ENCODE results near the gene ATP10B.

The ATP10B gene

DNA sequence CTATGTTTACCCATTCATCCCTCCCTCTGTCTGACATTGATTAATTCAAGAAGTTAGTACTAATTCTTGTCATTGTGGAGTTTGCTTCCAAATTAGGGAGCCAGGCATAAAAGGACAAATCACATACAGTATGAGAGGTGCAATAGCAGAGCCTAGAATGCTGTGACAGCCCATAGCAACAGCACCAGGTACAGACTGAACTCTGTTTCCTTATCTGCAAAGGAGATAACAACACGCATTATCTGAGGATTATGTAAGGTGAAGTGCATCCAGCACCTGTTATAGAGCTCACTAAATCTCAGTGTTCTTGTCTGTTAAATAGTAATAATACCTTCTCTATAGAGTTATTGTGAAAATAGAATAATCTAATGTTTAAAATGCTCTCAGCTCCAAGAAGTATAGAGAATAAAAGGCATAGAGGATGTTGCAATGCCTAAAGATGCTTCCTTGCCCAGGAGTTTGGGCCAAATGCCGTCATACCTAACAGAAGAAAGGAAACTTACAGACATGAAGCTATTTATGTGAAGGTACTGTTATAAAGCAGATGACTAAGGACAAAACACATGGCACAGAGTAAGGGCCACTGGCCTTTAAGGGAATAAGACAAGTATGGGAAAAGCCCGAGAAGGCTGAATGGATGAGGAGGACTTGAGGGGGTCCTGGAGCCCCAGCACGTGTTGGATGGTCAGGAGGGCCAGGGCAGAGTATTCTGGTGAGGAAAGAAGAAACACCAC lies 214.5 kb downstream of the ATP10B start:
- no peak for DNase-seq (ENCODE audit: low read depth in 2 of 2)

- no peak for DNase-seq (ENCODE audit: low read depth in 2 of 2)
These were observed 216.3 kb downstream of the ATP10B start for GRCh38 chr5:160635663-160636062.

DNA sequence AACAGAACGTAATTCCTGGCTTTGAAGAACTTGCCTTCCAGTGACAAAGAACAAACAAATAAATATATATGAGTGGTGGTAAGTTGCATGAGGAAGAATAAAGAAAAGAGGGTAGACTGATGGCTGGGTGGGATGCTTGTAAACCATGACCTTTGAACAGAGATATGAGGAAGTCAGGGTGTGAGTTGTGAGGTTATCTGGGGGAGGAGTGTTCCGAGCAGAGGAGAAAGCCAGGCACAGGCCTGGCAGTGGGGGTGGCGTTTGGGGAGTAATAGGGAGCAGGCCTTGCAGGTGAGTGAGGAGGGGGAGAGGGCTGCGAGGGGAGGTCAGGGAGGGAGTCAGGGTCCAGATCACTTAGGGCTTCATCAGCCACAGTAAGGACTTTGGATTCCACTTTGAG lies 217.0 kb downstream of the ATP10B start:
- no peak for DNase-seq (ENCODE audit: low read depth in 2 of 2)

DNA sequence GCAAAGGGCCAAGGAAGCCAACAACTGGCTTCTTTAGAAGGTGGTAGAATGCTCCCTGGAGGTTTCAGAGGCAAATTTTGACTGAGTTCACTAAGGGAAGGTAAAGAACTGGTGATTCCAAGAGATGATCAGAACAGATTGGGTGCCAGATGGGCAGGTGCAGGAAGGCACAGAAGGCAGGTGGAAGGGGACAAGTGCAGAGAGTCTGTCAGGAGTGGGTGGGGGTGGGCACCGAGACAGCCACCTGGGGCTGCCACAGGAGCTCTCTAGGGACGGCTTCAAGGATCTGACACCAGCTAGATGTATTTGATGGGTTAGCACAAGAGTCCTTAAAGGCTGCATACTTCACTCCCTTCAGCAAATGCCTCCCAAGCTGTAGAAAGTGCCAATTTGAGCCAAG lies 223.0 kb downstream of the ATP10B start:
- DNase-seq (ENCODE audit: low read depth in 2 of 2) = no peak

DNA sequence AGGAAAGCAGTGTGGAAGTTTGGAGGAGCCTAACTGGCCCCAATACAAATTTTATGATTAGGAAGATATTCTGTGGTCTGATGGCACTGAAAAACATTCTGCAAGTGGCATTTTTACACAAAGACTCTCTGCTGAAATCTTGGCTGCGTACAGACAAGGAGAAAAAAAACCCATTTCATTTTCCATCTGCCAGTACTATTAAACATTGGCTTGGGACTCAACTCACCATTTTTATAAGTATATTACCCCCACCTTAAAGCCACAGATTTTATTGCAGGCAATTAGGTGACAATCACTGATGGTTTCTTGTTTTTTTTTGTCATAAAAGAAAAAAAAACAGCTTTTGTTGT lies 223.4 kb downstream of the ATP10B start:
- DNase-seq (ENCODE audit: low read depth in 2 of 2) = no peak

- no peak for DNase-seq (ENCODE audit: low read depth in 2 of 2)
These were observed 223.9 kb downstream of the ATP10B start for GRCh38 chr5:160627921-160628618.

GRCh38 chr5:160626322-160626721 lies 225.7 kb downstream of the ATP10B start:
- DNase-seq (ENCODE audit: low read depth in 2 of 2) = no peak

GRCh38 chr5:160621526-160621925 lies 230.5 kb downstream of the ATP10B start:
- DNase-seq (ENCODE audit: low read depth in 2 of 2) = no peak

DNA sequence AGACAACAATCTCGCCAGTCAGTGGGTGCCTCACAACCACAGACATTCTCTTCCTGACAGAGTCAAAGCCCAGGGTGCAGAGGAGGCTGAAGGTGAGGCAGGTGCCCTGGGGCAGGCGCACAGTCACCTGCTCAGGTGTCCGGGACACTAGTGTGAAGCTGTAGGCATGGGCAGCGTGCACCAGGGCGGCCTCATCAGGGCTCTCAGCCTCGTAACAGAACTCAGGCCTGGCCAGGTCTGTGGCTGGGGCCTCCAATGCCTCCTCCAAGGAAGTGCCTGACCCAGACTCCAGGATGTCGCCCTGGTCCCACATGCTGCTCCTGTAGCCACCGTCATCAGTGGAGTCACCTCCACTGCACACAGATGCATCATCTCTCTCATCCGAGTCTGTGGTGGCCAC lies 231.6 kb downstream of the ATP10B start:
- no peak for DNase-seq (ENCODE audit: low read depth in 2 of 2)

- no peak for DNase-seq (ENCODE audit: low read depth in 2 of 2)
These were observed 232.6 kb downstream of the ATP10B start for GRCh38 chr5:160619381-160619780.

- no peak for DNase-seq (ENCODE audit: low read depth in 2 of 2)
These were observed 233.7 kb downstream of the ATP10B start for GRCh38 chr5:160618286-160618685.

DNA sequence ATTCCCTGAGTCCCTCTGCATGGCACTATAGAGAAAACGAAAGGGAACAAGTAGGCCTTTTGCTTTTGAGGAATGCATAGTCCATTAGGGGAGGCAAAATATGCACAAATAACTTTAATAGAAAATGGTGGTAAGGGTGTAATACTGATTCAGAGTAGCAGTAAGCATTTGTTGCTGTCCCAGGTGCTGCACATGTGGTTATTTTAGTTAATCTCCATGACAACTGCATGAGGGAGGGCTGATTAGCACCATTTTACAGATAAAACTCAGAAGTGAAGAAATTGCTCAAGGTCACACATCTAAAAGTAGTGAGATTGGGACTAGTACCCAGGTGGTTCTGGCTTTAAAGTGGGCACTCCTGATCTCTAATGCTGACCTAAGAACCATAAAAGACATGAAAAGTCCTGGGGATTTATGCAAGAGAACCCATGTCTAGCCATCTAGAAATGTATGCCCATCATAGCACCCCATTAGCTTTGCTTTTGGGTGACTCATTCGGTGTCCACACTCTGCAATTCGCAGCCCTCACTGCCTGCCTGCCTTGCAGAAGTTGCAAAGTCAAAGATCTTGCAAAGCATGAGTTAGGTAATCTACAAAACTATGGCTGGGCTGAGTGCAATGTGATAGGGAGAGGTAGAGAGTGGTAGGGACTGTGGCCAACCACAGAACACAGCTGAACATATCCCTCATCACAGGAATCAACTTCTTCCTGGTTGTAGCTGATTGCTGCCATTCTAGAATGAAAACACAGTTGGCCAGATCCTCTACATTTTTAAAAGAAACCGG lies 235.1 kb downstream of the ATP10B start:
- DNase-seq (ENCODE audit: low read depth in 2 of 2) = no peak

DNA sequence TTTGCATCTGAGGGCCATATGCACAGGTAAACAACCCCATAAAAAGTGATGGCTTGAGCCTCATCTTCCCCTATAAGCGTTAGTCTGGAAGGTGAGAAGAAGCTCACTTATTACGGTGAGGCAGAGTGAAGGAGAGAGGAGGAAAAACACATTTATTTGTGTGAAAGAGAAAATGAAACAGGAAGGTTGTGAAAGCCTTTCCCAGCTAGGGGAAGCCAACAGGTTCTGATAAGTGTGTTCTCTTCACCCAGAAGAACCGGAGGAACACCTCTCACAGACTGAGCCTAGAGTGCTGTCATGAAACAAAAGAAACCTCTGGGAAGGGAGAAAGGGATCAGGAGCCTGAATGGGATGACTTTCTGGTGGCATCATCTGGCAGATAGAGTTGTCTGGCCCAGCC lies 237.9 kb downstream of the ATP10B start:
- no peak for DNase-seq (ENCODE audit: low read depth in 2 of 2)

GRCh38 chr5:160605266-160605665 lies 246.7 kb downstream of the ATP10B start:
- DNase-seq (ENCODE audit: low read depth in 2 of 2) = no peak

GRCh38 chr5:160604484-160604883 lies 247.5 kb downstream of the ATP10B start:
- DNase-seq (ENCODE audit: low read depth in 2 of 2) = no peak

GRCh38 chr5:160602744-160603143 lies 249.3 kb downstream of the ATP10B start:
- no peak for DNase-seq (ENCODE audit: low read depth in 2 of 2)

- no peak for DNase-seq (ENCODE audit: low read depth in 2 of 2)
These were observed 251.0 kb downstream of the ATP10B start for GRCh38 chr5:160601046-160601445.

GRCh38 chr5:160573318-160573717 lies 278.7 kb downstream of the ATP10B start:
- DNase-seq (ENCODE audit: low read depth in 2 of 2) = no peak

DNA sequence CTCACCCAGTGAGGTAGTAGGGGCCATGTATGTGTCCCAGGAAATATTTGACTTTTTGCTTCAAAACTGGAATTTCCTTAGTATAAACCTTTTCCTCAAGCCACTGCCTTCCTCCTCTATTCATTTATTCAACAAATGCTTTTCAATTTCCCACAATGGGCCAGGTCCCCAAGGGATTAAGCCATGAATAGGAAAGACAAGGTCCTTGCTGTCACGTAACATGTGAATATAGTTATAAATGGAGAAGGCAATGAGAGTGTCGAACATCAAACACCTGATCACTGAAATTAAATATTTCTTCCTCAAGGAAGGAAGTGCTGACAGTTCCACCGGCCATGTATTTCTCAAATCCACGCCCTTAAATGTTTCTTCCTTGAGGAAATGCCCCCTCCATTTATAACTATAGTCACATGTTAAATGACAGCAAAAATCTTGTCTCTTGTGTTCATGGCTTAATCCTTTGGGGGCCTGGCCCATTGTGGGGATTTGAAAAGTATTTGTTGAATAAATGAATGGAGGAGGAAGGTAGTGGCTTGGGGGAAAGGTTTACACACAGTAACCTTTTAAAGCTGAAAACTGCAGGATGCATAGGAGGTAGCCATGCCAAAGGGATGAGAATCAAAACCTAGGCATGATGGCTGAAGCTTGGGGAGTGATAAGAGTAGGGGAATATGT lies 284.8 kb downstream of the ATP10B start:
- no peak for DNase-seq (ENCODE audit: low read depth in 2 of 2)

- no peak for DNase-seq (ENCODE audit: low read depth in 2 of 2)
These were observed 286.6 kb downstream of the ATP10B start for GRCh38 chr5:160565376-160565775.

DNA sequence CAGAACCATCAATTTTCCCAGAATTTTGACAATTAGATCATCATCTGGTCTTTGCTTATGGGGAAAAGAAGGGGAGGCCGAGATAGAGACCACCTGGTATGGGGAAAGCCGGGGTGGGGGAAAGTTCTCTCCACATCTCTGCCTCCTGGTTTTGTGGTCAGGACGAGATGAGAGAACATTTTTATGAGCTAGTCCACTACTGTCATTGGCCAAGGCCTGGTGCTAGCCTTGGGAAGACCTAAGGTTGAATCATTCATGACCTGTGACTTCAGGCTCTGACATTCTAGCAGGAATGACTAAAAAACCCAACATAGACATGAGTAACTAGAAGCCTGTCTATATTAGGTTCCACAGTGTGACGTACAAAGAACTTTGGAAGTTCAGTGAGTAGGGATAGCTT lies 295.2 kb downstream of the ATP10B start:
- DNase-seq (ENCODE audit: low read depth in 2 of 2) = no peak

- no peak for DNase-seq (ENCODE audit: low read depth in 2 of 2)
These were observed 295.9 kb downstream of the ATP10B start for GRCh38 chr5:160555971-160556631.

Data from stimulated activated CD4-positive, alpha-beta T cell treated with anti-CD3 and anti-CD28 coated beads, Interleukin-15, amount 100 ng/mL, for 48 hours (primary cell).